ENCODE results near the gene NEDD8. TPM values are rescaled to one million over a fixed set of nuclear protein-coding genes. Genes with fewer than 3 reads are reported as not detected.

NEDD8 gene
- total RNA-seq, 2 donors from 2014 or later, result 126 to 150 TPM

GRCh38 chr14:24236689-24237462 lies 4.7 kb upstream of the NEDD8 start:
- no peak overlapping the region for H3K27ac ChIP-seq
- intact Hi-C loops (cut with DNase I), result no loop called here
- H3K4me1 ChIP-seq, result peaks cover 11% of the 10 kb centered on the region
- H3K27me3 ChIP-seq, result no peaks in the 10 kb centered on the region
- no peaks in the 10 kb centered on the region for H3K9me3 ChIP-seq
- no peak overlapping the region for H3K9ac ChIP-seq (ENCODE audit: low read depth in 2 of 2, low read length in 2 of 2)
- no peak for DNase-seq
- no peak for TF ChIP-seq CTCF (IDR thresholded peaks at IDR 0.05)
- H3K4me3 ChIP-seq, result no peak overlapping the region
- no peaks in the 10 kb centered on the region for H3K36me3 ChIP-seq

GRCh38 chr14:24235804-24236688 lies 3.9 kb upstream of the NEDD8 start:
- no peak overlapping the region for H3K27ac ChIP-seq
- DNase-seq, result no peak
- intact Hi-C loops (cut with DNase I), result no loop called here
- no peak overlapping the region for H3K4me3 ChIP-seq
- H3K4me1 ChIP-seq, result peaks cover 4% of the 10 kb centered on the region
- TF ChIP-seq CTCF (IDR thresholded peaks at IDR 0.05), result no peak
- no peaks in the 10 kb centered on the region for H3K36me3 ChIP-seq
- H3K9ac ChIP-seq (ENCODE audit: low read depth in 2 of 2, low read length in 2 of 2), result no peak overlapping the region
- no peaks in the 10 kb centered on the region for H3K9me3 ChIP-seq
- H3K27me3 ChIP-seq, result no peaks in the 10 kb centered on the region

- Histone ChIP-seq H3K4me1 (no peaks in the 10 kb centered on the region), H3K27me3 (no peaks in the 10 kb centered on the region), H3K9ac (ENCODE audit: low read depth in 2 of 2, low read length in 2 of 2) (no peak overlapping the region), H3K36me3 (no peaks in the 10 kb centered on the region), H3K4me3 (no peak overlapping the region), H3K27ac (no peak overlapping the region), H3K9me3 (no peaks in the 10 kb centered on the region)
- TF ChIP-seq CTCF (IDR thresholded peaks at IDR 0.05), result no peak
- no peak for DNase-seq
- intact Hi-C loops (cut with DNase I), result no loop called here
Measured at GRCh38 chr14:24234095-24235005, 2.2 kb upstream of the NEDD8 start.

GRCh38 chr14:24233538-24233866 lies 1.3 kb upstream of the NEDD8 start:
- intact Hi-C loops (cut with DNase I), result no loop called here
- H3K4me1 ChIP-seq, result no peaks in the 10 kb centered on the region
- no peak for DNase-seq
- no peaks in the 10 kb centered on the region for H3K27me3 ChIP-seq
- peak overlapping the region in 1 of 2 donors; percentile 98 for H3K9ac ChIP-seq (ENCODE audit: low read depth in 2 of 2, low read length in 2 of 2)
- H3K9me3 ChIP-seq, result no peaks in the 10 kb centered on the region
- H3K27ac ChIP-seq, result no peak overlapping the region
- H3K4me3 ChIP-seq, result peak overlapping the region; percentile 92
- no peak for TF ChIP-seq CTCF (IDR thresholded peaks at IDR 0.05)
- H3K36me3 ChIP-seq, result no peaks in the 10 kb centered on the region
